GM12891 (cell line): Measurements from ENCODE around the gene ELAVL2.

Source experiments
- PAX5 ChIP-seq: IDR thresholded peaks from 2 replicates; pipeline ENCODE4 v1.6.1; 2011; ENCODE audit warnings: low read length, moderate library complexity, mild to moderate bottlenecking; ENCODE audit not compliant: insufficient read depth, severe bottlenecking
- POLR2A ChIP-seq: IDR thresholded peaks from 2 replicates; pipeline ENCODE4 v1.6.1; 2011; ENCODE audit warnings: low read depth, low read length, control low read depth
- POLR2AphosphoS5 ChIP-seq: IDR thresholded peaks from 2 replicates; pipeline ENCODE4 v1.6.1; 2011; ENCODE audit warnings: low read depth, low read length, control low read depth
- POU2F2 ChIP-seq: IDR thresholded peaks from 2 replicates; pipeline ENCODE4 v1.6.1; 2011; ENCODE audit warnings: low read depth, mild to moderate bottlenecking, control low read depth, low read length, moderate library complexity
- SPI1 ChIP-seq: IDR thresholded peaks from 2 replicates; pipeline ENCODE4 v1.6.1; 2011; ENCODE audit warnings: low read depth, low read length, control low read depth
- TAF1 ChIP-seq: IDR thresholded peaks from 2 replicates; pipeline ENCODE4 v1.6.1; 2011; ENCODE audit warnings: low read depth, low read length, control low read depth

- TF ChIP-seq POLR2A: no peak
- TF ChIP-seq POLR2AphosphoS5: no peak
- TF ChIP-seq SPI1: no peak
- no peak for TF ChIP-seq PAX5
- TF ChIP-seq TAF1: no peak
- TF ChIP-seq POU2F2: no peak
These were observed 2.8 kb downstream of the ELAVL2 start for GRCh38 chr9:23823269-23823668.
